ENCODE data around the gene CLMP. TPM values are rescaled to one million over a fixed set of nuclear protein-coding genes. Genes with fewer than 3 reads are reported as not detected.

CLMP gene
- total and polyA plus RNA-seq, 2 experiments from 2014 or later = 7.1 to 18.4 TPM

- H3K4me2 ChIP-seq = no peak overlapping the region
- no peaks in the 10 kb centered on the region for H3K27me3 ChIP-seq (ENCODE audit: insufficient read depth)
- H3K4me3 ChIP-seq = no peak overlapping the region
- TF ChIP-seq CREB1 (CRISPR knock-in tag; IDR thresholded peaks at IDR 0.05; ENCODE audit: low read depth) (no peak), EZH2phosphoT487 (IDR thresholded peaks at IDR 0.05; ENCODE audit: unreplicated experiment) (no peak), POLR2AphosphoS5 (IDR thresholded peaks at IDR 0.05; ENCODE audit: low read depth) (no peak), REST (IDR thresholded peaks at IDR 0.05; ENCODE audit: unreplicated experiment) (no peak), STAT1 (IDR thresholded peaks at IDR 0.05; ENCODE audit: unreplicated experiment) (no peak), ZNF462 (CRISPR knock-in tag; IDR thresholded peaks at IDR 0.05) (no peak), ZNF331 (CRISPR knock-in tag; IDR thresholded peaks at IDR 0.05; ENCODE audit: low read depth) (no peak)
- H3K4me1 ChIP-seq (ENCODE audit: insufficient read depth) = peaks cover 6% of the 10 kb centered on the region
- no peak overlapping the region for H3K27ac ChIP-seq (ENCODE audit: low read depth)
- H2AFZ ChIP-seq = peak overlapping the region; percentile 24; the same call in 1 of the 2 replicates
- no peak for DNase-seq (ENCODE audit: low spot score)
- no peak for ATAC-seq
- Mint-ChIP-seq H3K27ac (no peak overlapping the region), H3K36me3 (ENCODE audit: low read depth) (no peaks in the 10 kb centered on the region), H3K4me3 (no peak overlapping the region), H3K9me3 (no peaks in the 10 kb centered on the region; the same call in 2 of the 3 replicates), H3K27me3 (ENCODE audit: insufficient read depth, low read depth, poor library complexity) (peaks cover 6% of the 10 kb centered on the region), H3K4me1 (peaks cover 15% of the 10 kb centered on the region)
- H3F3A ChIP-seq (replicated peaks; ENCODE audit: low read depth) = peaks cover 5% of the 10 kb centered on the region; the same call in 1 of the 2 replicates
- H3K79me2 ChIP-seq (replicated peaks; ENCODE audit: insufficient read depth) = no peaks in the 10 kb centered on the region
- H3K9me2 ChIP-seq (ENCODE audit: insufficient read depth) = peaks cover 7% of the 10 kb centered on the region; the same call in 1 of the 2 replicates
- H3K36me3 ChIP-seq (ENCODE audit: insufficient read depth) = no peaks in the 10 kb centered on the region
- H4K20me1 ChIP-seq (replicated peaks; ENCODE audit: insufficient read depth) = no peaks in the 10 kb centered on the region
Measured at GRCh38 chr11:123233280-123233974, 38.4 kb upstream of the CLMP start.
